T-cell (primary cell): ENCODE data around the gene COL4A5. TPM values are rescaled to one million over a fixed set of nuclear protein-coding genes. Genes with fewer than 3 reads are reported as not detected.

Experiments
- ATAC-seq, 4 experiments: fragments of 200-7000 bp in 3 of 4; fragments of 150-1000 bp in 1 of 4; cut with Tn5 transposase; replicated peaks in 1 of 4; 1 replicate in 3 of 4; 2 replicates in 1 of 4; pipeline ENCODE4 v1.10.0; 2021; ENCODE audit warnings: moderate library complexity in 3 of 4, mild to moderate bottlenecking in 2 of 4, moderate number of reproducible peaks in 1 of 4
- CTCF ChIA-PET, 2 donors: fragments of 300-600 bp; sonication (Branson Sonifier 250); formaldehyde crosslinking; loops; one replicate each; lab custom pipeline; 2022; ENCODE audit warnings: antibody characterized with exemption in 2 of 2; lab: Charles Lee
- POLR2A ChIA-PET, 2 donors: fragments of 300-600 bp; sonication (Branson Sonifier 250); formaldehyde crosslinking; loops; one replicate each; lab custom pipeline; 2022; ENCODE audit warnings: antibody characterized with exemption in 2 of 2; lab: Charles Lee
- DNase-seq, 35 experiments: peaks; one replicate each; pipeline versions ENCODE4 v3.0.0 to v3.0.0-alpha.2; 2013 to 2023
- H3K27ac ChIP-seq: one replicate; pipeline ENCODE4 v1.5.1; 2013; ENCODE audit warnings: low read length
- H3K27me3 ChIP-seq, 2 experiments: replicated peaks in 1 of 2; 1 replicate in 1 of 2; 2 replicates in 1 of 2; pipeline versions ENCODE4 v1.6.1 to v1.7.0; 2013; ENCODE audit warnings: low read length in 1 of 2, mixed read lengths in 1 of 2; ENCODE audit not compliant: control insufficient read depth in 2 of 2, insufficient read depth in 2 of 2; ENCODE audit errors: extremely low read depth in 1 of 2
- H3K36me3 ChIP-seq, 2 donors: 1 replicate in 1 of 2; 2 replicates in 1 of 2; pipeline versions ENCODE4 v1.6.1 to v1.7.0; 2013; ENCODE audit warnings: low read length in 1 of 2; ENCODE audit not compliant: control insufficient read depth in 2 of 2, insufficient read depth in 1 of 2; ENCODE audit errors: extremely low read depth in 1 of 2
- H3K4me1 ChIP-seq, 2 experiments: 1 replicate in 1 of 2; 2 replicates in 1 of 2; pipeline versions ENCODE4 v1.6.1 to v1.7.0; 2013; ENCODE audit warnings: low read length in 2 of 2, mixed read lengths in 1 of 2; ENCODE audit not compliant: insufficient read depth in 2 of 2, control insufficient read depth in 1 of 2; ENCODE audit errors: extremely low read depth in 1 of 2
- H3K4me3 ChIP-seq, 2 donors: 1 replicate in 1 of 2; 2 replicates in 1 of 2; pipeline versions ENCODE4 v1.5.1 to v1.7.0; 2013; ENCODE audit warnings: mild to moderate bottlenecking in 2 of 2, low read length in 1 of 2, moderate library complexity in 1 of 2; ENCODE audit not compliant: control insufficient read depth in 1 of 2; ENCODE audit errors: extremely low read depth in 1 of 2
- H3K9me3 ChIP-seq: 2 replicates; pipeline ENCODE4 v1.7.0; 2013
- H3K27ac Mint-ChIP-seq, 2 donors: one replicate each; pipeline ENCODE4 v1.8.0; 2020 to 2021; ENCODE audit warnings: mild to moderate bottlenecking in 2 of 2, mixed read lengths in 2 of 2
- H3K27me3 Mint-ChIP-seq, 2 donors: one replicate each; pipeline ENCODE4 v1.8.0; 2021 to 2022; ENCODE audit warnings: mixed read lengths in 2 of 2
- H3K36me3 Mint-ChIP-seq: one replicate; pipeline ENCODE4 v1.8.0; 2021; ENCODE audit warnings: mixed read lengths
- H3K4me1 Mint-ChIP-seq, 3 donors: one replicate each; pipeline ENCODE4 v1.8.0; 2020 to 2022; ENCODE audit warnings: mixed read lengths in 3 of 3, mild to moderate bottlenecking in 1 of 3
- H3K4me3 Mint-ChIP-seq, 3 donors: one replicate each; pipeline ENCODE4 v1.8.0; 2020 to 2022; ENCODE audit warnings: mild to moderate bottlenecking in 3 of 3, mixed read lengths in 3 of 3, moderate library complexity in 3 of 3
- H3K9me3 Mint-ChIP-seq, 3 donors: one replicate each; pipeline ENCODE4 v1.8.0; 2020 to 2022; ENCODE audit warnings: mixed read lengths in 3 of 3
- WGBS: methylation state at CpG from one replicate; pipeline ENCODE4 v1.1.5; 2013; ENCODE audit warnings: missing lambda C conversion rate; ENCODE audit not compliant: insufficient coverage; 5-methylcytosine and 5-hydroxymethylcytosine counted together
- total RNA-seq, 35 experiments: library from RNA in 6 of 35; stranded (reverse) in 6 of 35; fragments of 120-200 nt in 1 of 35; gene quantifications; one replicate each; pipeline versions ENCODE4 v1.2.1 to v1.2.4 and lab custom pipeline; 2013 to 2026

The COL4A5 gene
- total RNA-seq, 5 donors from 2014 or later (not counting 1 experiment from before 2014, with no cell fraction given), result 0.22 to 0.59 (median 0.36) TPM; not detected in 1

- no CpG with 5 or more reads among the region's 1 CpG for WGBS
- ChIA-PET CTCF (no interaction called here), POLR2A (no interaction called here)
- no peaks in the 10 kb centered on the region for H3K4me1 ChIP-seq
- no peak for ATAC-seq
- no peak overlapping the region for H3K4me3 ChIP-seq
- H3K27ac ChIP-seq, result no peak overlapping the region
- no peaks in the 10 kb centered on the region for H3K36me3 ChIP-seq
- no peaks in the 10 kb centered on the region for H3K36me3 Mint-ChIP-seq
- H3K9me3 ChIP-seq, result no peaks in the 10 kb centered on the region
- H3K4me1 Mint-ChIP-seq, result no peaks in the 10 kb centered on the region
- no peak for DNase-seq
- H3K27me3 Mint-ChIP-seq, result peaks cover 0 to 12% of the 10 kb centered on the region in 2 donors
- H3K27me3 ChIP-seq, result peaks cover 0 to 2% of the 10 kb centered on the region in 2 experiments
- no peak overlapping the region for H3K27ac Mint-ChIP-seq
- no peaks in the 10 kb centered on the region for H3K9me3 Mint-ChIP-seq
- H3K4me3 Mint-ChIP-seq, result no peak overlapping the region
Observed at GRCh38 chrX:108399418-108400165, 40.0 kb upstream of the COL4A5 start.

- H3K36me3 Mint-ChIP-seq, result no peaks in the 10 kb centered on the region
- no peaks in the 10 kb centered on the region for H3K4me1 Mint-ChIP-seq
- peaks cover 0 to 12% of the 10 kb centered on the region in 2 donors for H3K27me3 Mint-ChIP-seq
- Histone ChIP-seq H3K27ac (no peak overlapping the region), H3K4me3 (no peak overlapping the region), H3K9me3 (no peaks in the 10 kb centered on the region), H3K27me3 (no peaks in the 10 kb centered on the region), H3K4me1 (no peaks in the 10 kb centered on the region), H3K36me3 (no peaks in the 10 kb centered on the region)
- DNase-seq, result no peak
- H3K9me3 Mint-ChIP-seq, result no peaks in the 10 kb centered on the region
- ChIA-PET POLR2A (no interaction called here), CTCF (no interaction called here)
- no peak overlapping the region for H3K4me3 Mint-ChIP-seq
- no peak for ATAC-seq
- no peak overlapping the region for H3K27ac Mint-ChIP-seq
Observed at GRCh38 chrX:108412783-108413182, 26.9 kb upstream of the COL4A5 start.

- ChIA-PET CTCF (no interaction called here), POLR2A (no interaction called here)
- ATAC-seq (no peak), DNase-seq (no peak)
- Mint-ChIP-seq H3K27me3 (peaks cover 0 to 13% of the 10 kb centered on the region in 2 donors), H3K9me3 (no peaks in the 10 kb centered on the region), H3K36me3 (no peaks in the 10 kb centered on the region), H3K27ac (no peak overlapping the region), H3K4me1 (no peaks in the 10 kb centered on the region), H3K4me3 (no peak overlapping the region)
- Histone ChIP-seq H3K27me3 (no peaks in the 10 kb centered on the region), H3K4me1 (no peaks in the 10 kb centered on the region), H3K4me3 (no peak overlapping the region), H3K36me3 (no peaks in the 10 kb centered on the region), H3K27ac (no peak overlapping the region), H3K9me3 (no peaks in the 10 kb centered on the region)
- WGBS, result no CpG with 5 or more reads among the region's 1 CpG
Observed at GRCh38 chrX:108415146-108415545, 24.5 kb upstream of the COL4A5 start.

- H3K27ac ChIP-seq, result no peak overlapping the region
- H3K36me3 ChIP-seq, result no peaks in the 10 kb centered on the region
- no peak overlapping the region for H3K4me3 ChIP-seq
- POLR2A ChIA-PET, result no interaction called here
- H3K27me3 ChIP-seq, result no peaks in the 10 kb centered on the region
- Mint-ChIP-seq H3K36me3 (no peaks in the 10 kb centered on the region), H3K9me3 (no peaks in the 10 kb centered on the region), H3K27me3 (peaks cover 0 to 13% of the 10 kb centered on the region in 2 donors), H3K4me3 (no peak overlapping the region), H3K27ac (no peak overlapping the region), H3K4me1 (no peaks in the 10 kb centered on the region)
- no CpG with 5 or more reads among the region's 2 CpGs for WGBS
- DNase-seq (no peak), ATAC-seq (no peak)
- H3K4me1 ChIP-seq, result no peaks in the 10 kb centered on the region
- no peaks in the 10 kb centered on the region for H3K9me3 ChIP-seq
- CTCF ChIA-PET, result no interaction called here
Observed at GRCh38 chrX:108415891-108416290, 23.7 kb upstream of the COL4A5 start.

- Histone ChIP-seq H3K27me3 (no peaks in the 10 kb centered on the region), H3K27ac (no peak overlapping the region), H3K9me3 (no peaks in the 10 kb centered on the region), H3K4me3 (no peak overlapping the region), H3K4me1 (no peaks in the 10 kb centered on the region), H3K36me3 (no peaks in the 10 kb centered on the region)
- no peaks in the 10 kb centered on the region for H3K9me3 Mint-ChIP-seq
- H3K4me3 Mint-ChIP-seq, result no peak overlapping the region
- no peak overlapping the region for H3K27ac Mint-ChIP-seq
- ChIA-PET CTCF (no interaction called here), POLR2A (no interaction called here)
- no CpG with 5 or more reads among the region's 1 CpG for WGBS
- ATAC-seq, result no peak
- no peaks in the 10 kb centered on the region for H3K4me1 Mint-ChIP-seq
- DNase-seq, result no peak
- H3K36me3 Mint-ChIP-seq, result no peaks in the 10 kb centered on the region
- H3K27me3 Mint-ChIP-seq, result peaks cover 0 to 9% of the 10 kb centered on the region in 2 donors
Observed at GRCh38 chrX:108417257-108417656, 22.4 kb upstream of the COL4A5 start.

- no peaks in the 10 kb centered on the region for H3K9me3 ChIP-seq
- H3K27ac Mint-ChIP-seq, result no peak overlapping the region
- no peaks in the 10 kb centered on the region for H3K36me3 ChIP-seq
- no peaks in the 10 kb centered on the region for H3K9me3 Mint-ChIP-seq
- CTCF ChIA-PET, result no interaction called here
- H3K4me1 ChIP-seq, result no peaks in the 10 kb centered on the region
- H3K27me3 Mint-ChIP-seq, result peaks cover 0 to 9% of the 10 kb centered on the region in 2 donors
- H3K4me1 Mint-ChIP-seq, result no peaks in the 10 kb centered on the region
- no peak overlapping the region for H3K4me3 Mint-ChIP-seq
- no peak overlapping the region for H3K27ac ChIP-seq
- no CpG with 5 or more reads among the region's 1 CpG for whole genome bisulfite sequencing
- H3K27me3 ChIP-seq, result no peaks in the 10 kb centered on the region
- DNase-seq (no peak), ATAC-seq (no peak)
- POLR2A ChIA-PET, result no interaction called here
- H3K4me3 ChIP-seq, result no peak overlapping the region
- no peaks in the 10 kb centered on the region for H3K36me3 Mint-ChIP-seq
Observed at GRCh38 chrX:108419401-108419800, 20.2 kb upstream of the COL4A5 start.
